ENCODE data around the gene AP1M1.

Gene AP1M1

DNA sequence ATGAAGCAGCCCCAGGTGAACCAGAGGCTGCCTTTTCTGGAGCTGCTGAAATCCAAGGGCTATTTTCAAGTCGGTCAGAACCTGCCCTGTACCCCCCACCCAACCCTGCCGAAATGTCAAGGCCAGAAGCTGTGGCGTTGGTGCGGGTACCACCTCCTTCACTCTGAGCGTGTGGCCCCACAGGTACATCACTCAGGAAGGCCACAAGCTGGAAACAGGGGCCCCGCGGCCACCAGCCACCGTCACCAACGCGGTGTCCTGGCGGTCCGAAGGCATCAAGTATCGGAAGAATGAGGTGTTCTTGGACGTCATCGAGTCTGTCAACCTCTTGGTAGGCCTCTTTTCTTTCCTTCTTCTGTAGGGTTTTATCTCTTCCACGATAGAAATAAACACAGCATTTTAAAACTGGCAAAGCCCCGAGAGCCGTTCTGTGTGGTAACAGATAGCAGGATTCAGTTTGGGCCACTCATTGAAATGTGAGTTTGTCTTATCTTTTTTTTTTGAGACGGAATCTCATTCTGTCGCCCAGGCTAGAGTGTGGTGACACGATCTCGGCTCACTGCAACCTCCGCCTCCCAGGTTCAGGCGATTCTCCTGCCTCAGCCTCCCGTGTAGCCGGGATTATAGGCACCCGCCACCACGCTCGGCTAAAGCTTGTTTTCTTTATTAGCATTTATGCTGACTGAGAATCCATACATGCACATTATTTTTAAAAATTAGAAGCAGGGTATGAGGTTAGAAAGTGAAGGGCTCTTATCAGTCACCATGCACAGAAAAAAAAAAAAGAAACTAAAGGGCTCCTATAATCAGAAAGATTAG is 11.3 kb downstream of the AP1M1 start:
- no peak for DNase-seq (ENCODE audit: low spot score)
- TF ChIP-seq, protein P1, sequence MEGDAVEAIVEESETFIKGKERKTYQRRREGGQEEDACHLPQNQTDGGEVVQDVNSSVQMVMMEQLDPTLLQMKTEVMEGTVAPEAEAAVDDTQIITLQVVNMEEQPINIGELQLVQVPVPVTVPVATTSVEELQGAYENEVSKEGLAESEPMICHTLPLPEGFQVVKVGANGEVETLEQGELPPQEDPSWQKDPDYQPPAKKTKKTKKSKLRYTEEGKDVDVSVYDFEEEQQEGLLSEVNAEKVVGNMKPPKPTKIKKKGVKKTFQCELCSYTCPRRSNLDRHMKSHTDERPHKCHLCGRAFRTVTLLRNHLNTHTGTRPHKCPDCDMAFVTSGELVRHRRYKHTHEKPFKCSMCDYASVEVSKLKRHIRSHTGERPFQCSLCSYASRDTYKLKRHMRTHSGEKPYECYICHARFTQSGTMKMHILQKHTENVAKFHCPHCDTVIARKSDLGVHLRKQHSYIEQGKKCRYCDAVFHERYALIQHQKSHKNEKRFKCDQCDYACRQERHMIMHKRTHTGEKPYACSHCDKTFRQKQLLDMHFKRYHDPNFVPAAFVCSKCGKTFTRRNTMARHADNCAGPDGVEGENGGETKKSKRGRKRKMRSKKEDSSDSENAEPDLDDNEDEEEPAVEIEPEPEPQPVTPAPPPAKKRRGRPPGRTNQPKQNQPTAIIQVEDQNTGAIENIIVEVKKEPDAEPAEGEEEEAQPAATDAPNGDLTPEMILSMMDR (IDR thresholded peaks at IDR 0.05; ENCODE audit: extremely low read depth, insufficient read depth, missing control alignments) = no peak
- in situ Hi-C loops (cut with MboI; ENCODE audit: low pct_unique_long_range_greater_than_20kb, low sequenced_read_pairs, unreplicated experiment) = no loop called here

- no peak for DNase-seq (ENCODE audit: low spot score)
- TF ChIP-seq, protein P1 (IDR thresholded peaks at IDR 0.05; ENCODE audit: extremely low read depth, insufficient read depth, missing control alignments) = no peak
- in situ Hi-C loops (cut with MboI; ENCODE audit: low pct_unique_long_range_greater_than_20kb, low sequenced_read_pairs, unreplicated experiment) = no loop called here
Observed at GRCh38 chr19:16210168-16210567, 12.5 kb downstream of the AP1M1 start.

GRCh38 chr19:16213076-16213475 is 15.4 kb downstream of the AP1M1 start:
- in situ Hi-C loops (cut with MboI; ENCODE audit: low pct_unique_long_range_greater_than_20kb, low sequenced_read_pairs, unreplicated experiment) = no loop called here
- DNase-seq (ENCODE audit: low spot score) = no peak
- TF ChIP-seq, protein P1 (IDR thresholded peaks at IDR 0.05; ENCODE audit: extremely low read depth, insufficient read depth, missing control alignments) = no peak

- no peak for DNase-seq (ENCODE audit: low spot score)
- in situ Hi-C loops (cut with MboI; ENCODE audit: low pct_unique_long_range_greater_than_20kb, low sequenced_read_pairs, unreplicated experiment) = no loop called here
- TF ChIP-seq, protein P1 (IDR thresholded peaks at IDR 0.05; ENCODE audit: extremely low read depth, insufficient read depth, missing control alignments) = no peak
Observed at GRCh38 chr19:16216744-16217670, 19.3 kb downstream of the AP1M1 start.

- no peak for DNase-seq (ENCODE audit: low spot score)
- TF ChIP-seq, protein P1 (IDR thresholded peaks at IDR 0.05; ENCODE audit: extremely low read depth, insufficient read depth, missing control alignments) = no peak
- in situ Hi-C loops (cut with MboI; ENCODE audit: low pct_unique_long_range_greater_than_20kb, low sequenced_read_pairs, unreplicated experiment) = no loop called here
Observed at GRCh38 chr19:16217716-16218451, 20.2 kb downstream of the AP1M1 start.

- in situ Hi-C loops (cut with MboI; ENCODE audit: low pct_unique_long_range_greater_than_20kb, low sequenced_read_pairs, unreplicated experiment) = no loop called here
- TF ChIP-seq, protein P1 (IDR thresholded peaks at IDR 0.05; ENCODE audit: extremely low read depth, insufficient read depth, missing control alignments) = no peak
- no peak for DNase-seq (ENCODE audit: low spot score)
Observed at GRCh38 chr19:16218851-16219250, 21.1 kb downstream of the AP1M1 start.

All from GM13977 (cell line).